Neural cell (in vitro differentiated cells): ENCODE data around the gene TFPI2.

Experiments
- EP300 ChIP-seq: fragments of 450-650 bp; conservative IDR thresholded peaks from 2 replicates; pipeline ENCODE4 v1.6.1; 2014; ENCODE audit warnings: antibody characterized with exemption, mild to moderate bottlenecking, moderate library complexity; ENCODE audit not compliant: poor library complexity, severe bottlenecking
- EZH2 ChIP-seq: fragments of 200-600, 300-800 bp; shearing (Covaris generic), sonication (generic); IDR thresholded peaks from 2 replicates; pipeline ENCODE4 v1.6.1; 2014; ENCODE audit warnings: antibody characterized with exemption, low read length, borderline replicate concordance, mild to moderate bottlenecking; ENCODE audit not compliant: insufficient read depth, poor library complexity, severe bottlenecking
- REST ChIP-seq: IDR thresholded peaks from 2 replicates; pipeline ENCODE4 v1.6.1; 2012; ENCODE audit warnings: borderline replicate concordance
- SMC3 ChIP-seq: fragments of 450-650 bp; conservative IDR thresholded peaks from 2 replicates; pipeline ENCODE4 v1.6.1; 2014; ENCODE audit warnings: antibody characterized with exemption, mild to moderate bottlenecking, moderate library complexity; ENCODE audit not compliant: poor library complexity
- TF ChIP-seq, protein P1 (sequence below): fragments of 450-650 bp; IDR thresholded peaks from 2 replicates; pipeline ENCODE4 v1.5.1; 2014; ENCODE audit warnings: antibody characterized with exemption, mild to moderate bottlenecking, moderate library complexity; ENCODE audit not compliant: poor library complexity, severe bottlenecking

DNA sequence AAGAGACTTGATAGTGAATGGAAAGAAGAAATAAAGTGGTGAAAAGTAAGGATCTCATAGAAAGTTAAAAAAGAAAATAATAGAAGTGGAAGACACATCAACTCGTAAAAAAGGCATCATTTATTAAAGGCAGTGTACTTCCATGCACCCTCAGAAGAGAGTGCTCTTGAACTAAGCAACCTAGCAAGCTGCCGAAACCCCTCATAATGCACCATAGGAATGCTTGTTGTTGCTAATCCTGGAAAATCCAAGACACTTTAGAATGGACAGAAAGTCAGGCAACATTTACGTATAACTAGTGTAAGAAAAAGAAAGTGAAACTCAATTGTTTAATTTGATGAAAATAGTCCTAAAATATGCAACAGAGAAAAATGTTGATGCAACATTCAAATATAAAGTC is 12.8 kb downstream of the TFPI2 start:
- TF ChIP-seq, protein P1, sequence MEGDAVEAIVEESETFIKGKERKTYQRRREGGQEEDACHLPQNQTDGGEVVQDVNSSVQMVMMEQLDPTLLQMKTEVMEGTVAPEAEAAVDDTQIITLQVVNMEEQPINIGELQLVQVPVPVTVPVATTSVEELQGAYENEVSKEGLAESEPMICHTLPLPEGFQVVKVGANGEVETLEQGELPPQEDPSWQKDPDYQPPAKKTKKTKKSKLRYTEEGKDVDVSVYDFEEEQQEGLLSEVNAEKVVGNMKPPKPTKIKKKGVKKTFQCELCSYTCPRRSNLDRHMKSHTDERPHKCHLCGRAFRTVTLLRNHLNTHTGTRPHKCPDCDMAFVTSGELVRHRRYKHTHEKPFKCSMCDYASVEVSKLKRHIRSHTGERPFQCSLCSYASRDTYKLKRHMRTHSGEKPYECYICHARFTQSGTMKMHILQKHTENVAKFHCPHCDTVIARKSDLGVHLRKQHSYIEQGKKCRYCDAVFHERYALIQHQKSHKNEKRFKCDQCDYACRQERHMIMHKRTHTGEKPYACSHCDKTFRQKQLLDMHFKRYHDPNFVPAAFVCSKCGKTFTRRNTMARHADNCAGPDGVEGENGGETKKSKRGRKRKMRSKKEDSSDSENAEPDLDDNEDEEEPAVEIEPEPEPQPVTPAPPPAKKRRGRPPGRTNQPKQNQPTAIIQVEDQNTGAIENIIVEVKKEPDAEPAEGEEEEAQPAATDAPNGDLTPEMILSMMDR: no peak
- TF ChIP-seq EZH2 (no peak), SMC3 (no peak), EP300 (no peak), REST (no peak)
